Measurements from ENCODE around the gene ZNRD2.
A peak's percentile ranks its signal among the peaks of the same experiment; 100 is the strongest.

GRCh38 chr11:65588199-65589054 lies 18.1 kb downstream of the ZNRD2 start:
- peak; percentile 49 for TF ChIP-seq CTCF (IDR thresholded peaks at IDR 0.05)
- TF ChIP-seq JUN (CRISPR knock-in tag; IDR thresholded peaks at IDR 0.05), result no peak
- TF ChIP-seq NR3C1 (CRISPR knock-in tag; conservative IDR thresholded peaks at IDR 0.05; ENCODE audit: low read depth), result no peak
- TF ChIP-seq CREM (CRISPR knock-in tag; IDR thresholded peaks at IDR 0.05), result no peak
- no peak for TF ChIP-seq SP1 (CRISPR knock-in tag; conservative IDR thresholded peaks at IDR 0.05)
- TF ChIP-seq STAT6 (CRISPR knock-in tag; conservative IDR thresholded peaks at IDR 0.05; ENCODE audit: low read depth), result no peak
- no peak for TF ChIP-seq MLX (CRISPR knock-in tag; IDR thresholded peaks at IDR 0.05)
- no peak for TF ChIP-seq E2F4 (CRISPR knock-in tag; IDR thresholded peaks at IDR 0.05; ENCODE audit: borderline replicate concordance, low read depth)
- no peak for TF ChIP-seq ATF2 (CRISPR knock-in tag; IDR thresholded peaks at IDR 0.05; ENCODE audit: borderline replicate concordance, low read depth)
- no peak for TF ChIP-seq E2F1 (CRISPR knock-in tag; IDR thresholded peaks at IDR 0.05)
- no peak for TF ChIP-seq KAT7 (CRISPR knock-in tag; IDR thresholded peaks at IDR 0.05; ENCODE audit: borderline replicate concordance)
- no peak for TF ChIP-seq ZNF512 (CRISPR knock-in tag; IDR thresholded peaks at IDR 0.05; ENCODE audit: borderline replicate concordance)
- TF ChIP-seq PRDM15 (CRISPR knock-in tag; IDR thresholded peaks at IDR 0.05), result no peak
- no peak for TF ChIP-seq ELF4 (CRISPR knock-in tag; IDR thresholded peaks at IDR 0.05; ENCODE audit: low read depth)
